22Rv1 (cell line): ENCODE measurements around the gene NEU2.

Experiments used
- CTCF ChIP-seq: fragments of 450-650 bp; IDR thresholded peaks from 2 replicates; pipeline ENCODE4 v1.5.1; 2017; ENCODE audit warnings: mild to moderate bottlenecking
- ZFX ChIP-seq: fragments of 450-650 bp; IDR thresholded peaks from 2 replicates; pipeline ENCODE4 v1.6.1; 2017; ENCODE audit warnings: antibody characterized with exemption, borderline replicate concordance

GRCh38 chr2:233051241-233052149 is 19.0 kb downstream of the NEU2 start:
- TF ChIP-seq CTCF (no peak), ZFX (no peak)
